Heart left ventricle (tissue), 16 donors: Measurements from ENCODE around the gene ATF4. TPM values are rescaled to one million over a fixed set of nuclear protein-coding genes. Genes with fewer than 3 reads are reported as not detected.

ENCODE experiments used
- ATAC-seq, 4 donors: fragments of 200-7000 bp; cut with Tn5 transposase; one replicate each; pipeline ENCODE4 v1.9.1; 2020 to 2022; ENCODE audit warnings: moderate library complexity in 4 of 4, mild to moderate bottlenecking in 3 of 4, moderate number of reproducible peaks in 1 of 4
- DNase-seq, 5 donors: peaks; one replicate each; pipeline ENCODE4 v3.0.0-alpha.2; 2020
- H3K27ac ChIP-seq, 12 donors: fragments of 200-600 bp; sonication (generic) in 4 of 12; one replicate each; pipeline versions ENCODE4 v1.5.0 to v1.8.0; 2016 to 2022; ENCODE audit warnings: mild to moderate bottlenecking in 2 of 12
- H3K27me3 ChIP-seq, 9 donors: fragments of 200-600 bp; sonication (generic) in 2 of 9; one replicate each; pipeline versions ENCODE4 v1.5.1 to v1.8.0; 2016 to 2022; ENCODE audit warnings: mild to moderate bottlenecking in 3 of 9
- H3K36me3 ChIP-seq, 9 donors: fragments of 200-600 bp; sonication (generic) in 2 of 9; one replicate each; pipeline versions ENCODE4 v1.5.0 to v1.8.0; 2018 to 2022; ENCODE audit warnings: mild to moderate bottlenecking in 2 of 9
- H3K4me1 ChIP-seq, 12 donors: fragments of 200-600 bp; sonication (generic) in 4 of 12; one replicate each; pipeline versions ENCODE4 v1.5.0 to v1.8.0; 2016 to 2022; ENCODE audit warnings: mild to moderate bottlenecking in 3 of 12
- H3K4me3 ChIP-seq, 12 donors: fragments of 200-600 bp; sonication (generic) in 4 of 12; one replicate each; pipeline versions ENCODE4 v1.5.0 to v1.8.0; 2017 to 2022; ENCODE audit warnings: mild to moderate bottlenecking in 9 of 12, moderate library complexity in 4 of 12
- H3K9me3 ChIP-seq, 12 donors: fragments of 200-600 bp; sonication (generic) in 4 of 12; one replicate each; pipeline versions ENCODE4 v1.5.0 to v1.8.0; 2016 to 2022; ENCODE audit warnings: mild to moderate bottlenecking in 1 of 12
- CTCF ChIP-seq, 12 donors: fragments of 200-600 bp; sonication (generic) in 4 of 12; IDR thresholded peaks; one replicate each; pipeline versions ENCODE4 v1.5.0 to v1.8.0; 2018 to 2022; ENCODE audit warnings: antibody characterized with exemption in 12 of 12, mild to moderate bottlenecking in 5 of 12
- POLR2A ChIP-seq, 2 donors: fragments of 450-650 bp; IDR thresholded peaks; one replicate each; pipeline ENCODE4 v1.6.1; 2017; ENCODE audit warnings: antibody characterized with exemption in 2 of 2, mild to moderate bottlenecking in 2 of 2, moderate library complexity in 2 of 2
- WGBS, 4 donors: extraction: QIAGEN DNeasy Blood & Tissue Kit in 2 of 4; methylation state at CpG; one replicate each; pipeline versions ENCODE4 v1.1.5 to v1.1.7; 2013 to 2018; 5-methylcytosine and 5-hydroxymethylcytosine counted together
- intact Hi-C, 10 donors: fragments of 100-400 bp; cut with DNase I; formaldehyde crosslinking; loops; one replicate each; pipeline versions ENCODE4 v1.11.1 to v1.14.2; 2022
- polyA plus RNA-seq, 2 donors: library from polyadenylated mRNA; stranded (reverse); fragments of 200-250 nt; gene quantifications; one replicate each; pipeline ENCODE4 v1.2.3, GENCODE V29; 2013
- total RNA-seq, 9 donors: library from RNA; depleted of rRNA in 2 of 9; stranded (reverse); fragments of >200 nt in 2 of 9; fragmentation: NEBNext Ultra II Directional in 3 of 9; extraction: Animal tissue kit (Norgen Biotek cat#: 25700) in 3 of 9; gene quantifications; one replicate each; pipeline versions ENCODE4 v1.1.0 to v1.2.4, GENCODE V29; 2016 to 2023
- donor health status: ischemic (EF 13 %, LVEDD 7.1; RV severe dilation, severe dysfunction).
- donor health status: healthy with polysubstance abuse.
- donor health status: DM: no; HTN: yes; CAD: no.
- donor health status: DM: no; HTN: no; CAD: no.
- donor health status: ischemic (EF 25% LVEDD 6.9; RV normal size, moderate dysfunction).
- donor health status: ischemic (EF 25% LVEDD 5.7; RV mildly dilated, moderate dysfunction).
- donor health status: healthy.
- donor health status: DM: yes; HTN: yes; CAD: no.
- donor health status: ischemic (EF 35%, LVEDD 5.7; RV mildly dilated, moderate dysfunction).
- donor health status: nonischemic (EF 11% LVEDD 7.7; RV severe dilation, severe dysfunction).
- donor health status: DM: yes; HTN: yes; CAD: no.
- donor health status: PGD.
- donor health status: ischemic (EF 29% LVEDD 5.4; RV normal size, mild dysfunction).
- donor health status: nonischemic (EF 23%, LVEDD 6.1; RV moderate dilation, normal function).

ATF4 gene
- total and polyA plus RNA-seq, 11 donors: 117 to 458 (median 176) TPM

GRCh38 chr22:39547587-39547947 is 27.2 kb downstream of the ATF4 start:
- TF ChIP-seq POLR2A (IDR thresholded peaks at IDR 0.05): no peak
- no peak for TF ChIP-seq CTCF (IDR thresholded peaks at IDR 0.05)
- H3K27ac ChIP-seq: no peak overlapping the region
- intact Hi-C loops: no loop called here
- H3K9me3 ChIP-seq: no peaks in the 10 kb centered on the region
- no peaks in the 10 kb centered on the region for H3K4me1 ChIP-seq
- DNase-seq: no peak
- H3K4me3 ChIP-seq: no peak overlapping the region
- WGBS, 4 donors: 39 to 51% (median 47%) methylated on average over 2 of the region's 2 CpGs
- peaks cover 0 to 67% (median 16%) of the 10 kb centered on the region in 9 donors for H3K27me3 ChIP-seq
- no peaks in the 10 kb centered on the region for H3K36me3 ChIP-seq
- ATAC-seq: no peak

GRCh38 chr22:39553429-39553828 is 33.1 kb downstream of the ATF4 start:
- no peak for TF ChIP-seq POLR2A (IDR thresholded peaks at IDR 0.05)
- no peak for TF ChIP-seq CTCF (IDR thresholded peaks at IDR 0.05)
- 71 to 98% (median 91%) methylated on average over 3 of the region's 3 CpGs for WGBS, 4 donors
- Histone ChIP-seq H3K4me3 (no peak overlapping the region), H3K36me3 (no peaks in the 10 kb centered on the region), H3K27ac (no peak overlapping the region), H3K27me3 (peaks cover 17 to 76% (median 35%) of the 10 kb centered on the region in 9 donors), H3K9me3 (no peaks in the 10 kb centered on the region), H3K4me1 (peaks cover 0 to 13% (median 0%) of the 10 kb centered on the region in 12 donors)
- intact Hi-C loops: no loop called here
- ATAC-seq (no peak), DNase-seq (no peak)

GRCh38 chr22:39554151-39554550 is 33.8 kb downstream of the ATF4 start:
- Histone ChIP-seq H3K36me3 (no peaks in the 10 kb centered on the region), H3K4me1 (peaks cover 0 to 17% (median 0%) of the 10 kb centered on the region in 12 donors), H3K9me3 (no peaks in the 10 kb centered on the region), H3K27me3 (peaks cover 19 to 77% (median 39%) of the 10 kb centered on the region in 9 donors), H3K4me3 (no peak overlapping the region), H3K27ac (no peak overlapping the region)
- intact Hi-C loops: no loop called here
- 47 to 56% (median 53%) methylated on average over 2 to 3 of the region's 3 CpGs for WGBS, 4 donors
- DNase-seq: no peak
- no peak for ATAC-seq
- TF ChIP-seq POLR2A (IDR thresholded peaks at IDR 0.05) (no peak), CTCF (IDR thresholded peaks at IDR 0.05) (no peak)

- peak in 2 of 4 donors; percentile 39 to 48 for ATAC-seq
- H3K36me3 ChIP-seq: no peaks in the 10 kb centered on the region
- intact Hi-C loops: loop anchor here in 3 of 10 donors (5.0 kb wide), 3 partner anchors 465 to 480 kb away; no protein-coding TSS in a partner anchor
- no peak overlapping the region for H3K27ac ChIP-seq
- TF ChIP-seq POLR2A (IDR thresholded peaks at IDR 0.05): no peak
- peak in 2 of 12 donors; percentile 24 to 28 for TF ChIP-seq CTCF (IDR thresholded peaks at IDR 0.05)
- DNase-seq: no peak
- WGBS, 4 donors: 5 to 33% (median 7%) methylated on average over 6 to 72 of the region's 72 CpGs
- H3K4me1 ChIP-seq: peaks cover 0 to 22% (median 0%) of the 10 kb centered on the region in 12 donors
- no peaks in the 10 kb centered on the region for H3K9me3 ChIP-seq
- H3K4me3 ChIP-seq: peak overlapping the region in 6 of 12 donors; percentile 25 to 45 (median 34)
- peaks cover 18 to 79% (median 29%) of the 10 kb centered on the region in 9 donors for H3K27me3 ChIP-seq
These were observed 36.8 kb downstream of the ATF4 start for GRCh38 chr22:39556970-39557841.
